ENCODE data around the gene GARNL3.

GARNL3 gene

DNA sequence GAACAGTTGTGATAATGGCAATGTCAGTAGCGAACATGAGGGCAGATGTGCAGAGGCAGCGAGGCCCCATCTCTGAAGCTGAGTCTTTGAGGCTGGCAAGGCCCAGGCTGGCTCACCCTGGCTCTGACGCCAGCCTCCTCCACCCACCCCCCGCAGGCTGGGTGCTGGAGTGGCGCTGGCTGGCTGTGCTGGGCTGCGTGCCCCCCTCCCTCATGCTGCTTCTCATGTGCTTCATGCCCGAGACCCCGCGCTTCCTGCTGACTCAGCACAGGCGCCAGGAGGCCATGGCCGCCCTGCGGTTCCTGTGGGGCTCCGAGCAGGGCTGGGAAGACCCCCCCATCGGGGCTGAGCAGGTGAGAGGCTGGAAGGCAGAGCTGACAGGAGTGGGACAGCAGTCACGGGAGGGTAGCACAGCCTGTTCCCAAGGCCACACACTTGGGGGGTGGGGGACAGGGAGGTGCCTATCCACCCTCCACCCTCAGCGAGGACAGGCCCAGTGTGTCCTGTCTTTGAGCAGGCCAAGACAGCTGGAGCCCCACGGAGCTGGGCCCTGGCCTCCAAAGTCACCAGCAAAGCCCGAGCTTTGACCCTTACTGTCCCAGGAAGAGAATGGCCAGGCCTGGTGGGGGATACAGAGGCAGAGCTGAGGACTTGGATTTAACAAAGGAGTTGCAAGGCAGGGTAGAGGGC, 138.0 kb downstream of the GARNL3 start:
- POLR2A ChIA-PET = no interaction called here
- TF ChIP-seq, protein P1, sequence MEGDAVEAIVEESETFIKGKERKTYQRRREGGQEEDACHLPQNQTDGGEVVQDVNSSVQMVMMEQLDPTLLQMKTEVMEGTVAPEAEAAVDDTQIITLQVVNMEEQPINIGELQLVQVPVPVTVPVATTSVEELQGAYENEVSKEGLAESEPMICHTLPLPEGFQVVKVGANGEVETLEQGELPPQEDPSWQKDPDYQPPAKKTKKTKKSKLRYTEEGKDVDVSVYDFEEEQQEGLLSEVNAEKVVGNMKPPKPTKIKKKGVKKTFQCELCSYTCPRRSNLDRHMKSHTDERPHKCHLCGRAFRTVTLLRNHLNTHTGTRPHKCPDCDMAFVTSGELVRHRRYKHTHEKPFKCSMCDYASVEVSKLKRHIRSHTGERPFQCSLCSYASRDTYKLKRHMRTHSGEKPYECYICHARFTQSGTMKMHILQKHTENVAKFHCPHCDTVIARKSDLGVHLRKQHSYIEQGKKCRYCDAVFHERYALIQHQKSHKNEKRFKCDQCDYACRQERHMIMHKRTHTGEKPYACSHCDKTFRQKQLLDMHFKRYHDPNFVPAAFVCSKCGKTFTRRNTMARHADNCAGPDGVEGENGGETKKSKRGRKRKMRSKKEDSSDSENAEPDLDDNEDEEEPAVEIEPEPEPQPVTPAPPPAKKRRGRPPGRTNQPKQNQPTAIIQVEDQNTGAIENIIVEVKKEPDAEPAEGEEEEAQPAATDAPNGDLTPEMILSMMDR (IDR thresholded peaks at IDR 0.05; ENCODE audit: insufficient read depth, low read length, missing control alignments) = no peak
- DNase-seq (ENCODE audit: low read depth, low spot score) = no peak
- no peak overlapping the region for H3K4me3 ChIP-seq (ENCODE audit: low read depth, low read length)
- CTCF ChIA-PET = no interaction called here

DNA sequence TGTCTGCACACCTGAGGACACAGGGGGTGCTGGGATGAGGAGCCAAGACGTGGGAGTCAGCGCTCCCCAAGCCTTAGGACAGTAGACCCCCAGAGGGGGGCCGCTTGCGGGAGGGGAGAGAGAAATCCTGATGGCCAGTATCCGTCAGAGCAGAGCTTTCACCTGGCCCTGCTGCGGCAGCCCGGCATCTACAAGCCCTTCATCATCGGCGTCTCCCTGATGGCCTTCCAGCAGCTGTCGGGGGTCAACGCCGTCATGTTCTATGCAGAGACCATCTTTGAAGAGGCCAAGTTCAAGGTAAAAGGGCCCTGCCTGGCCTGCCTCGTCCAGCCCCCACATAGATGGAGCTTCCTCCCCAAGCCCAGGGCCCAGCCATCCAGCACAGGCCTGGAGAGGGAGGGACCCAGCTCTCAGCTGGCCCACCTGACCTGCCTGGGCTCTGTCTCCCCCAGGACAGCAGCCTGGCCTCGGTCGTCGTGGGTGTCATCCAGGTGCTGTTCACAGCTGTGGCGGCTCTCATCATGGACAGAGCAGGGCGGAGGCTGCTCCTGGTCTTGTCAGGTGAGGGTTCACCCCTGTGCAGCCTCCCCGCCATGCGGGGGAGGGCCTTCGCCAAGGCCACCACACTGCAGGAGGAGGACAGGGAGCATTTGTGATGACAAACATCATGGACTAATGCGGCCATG, 139.1 kb downstream of the GARNL3 start:
- no peak overlapping the region for H3K4me3 ChIP-seq (ENCODE audit: low read depth, low read length)
- TF ChIP-seq, protein P1 (IDR thresholded peaks at IDR 0.05; ENCODE audit: insufficient read depth, low read length, missing control alignments) = no peak
- CTCF ChIA-PET = no interaction called here
- POLR2A ChIA-PET = no interaction called here
- no peak for DNase-seq (ENCODE audit: low read depth, low spot score)

DNA sequence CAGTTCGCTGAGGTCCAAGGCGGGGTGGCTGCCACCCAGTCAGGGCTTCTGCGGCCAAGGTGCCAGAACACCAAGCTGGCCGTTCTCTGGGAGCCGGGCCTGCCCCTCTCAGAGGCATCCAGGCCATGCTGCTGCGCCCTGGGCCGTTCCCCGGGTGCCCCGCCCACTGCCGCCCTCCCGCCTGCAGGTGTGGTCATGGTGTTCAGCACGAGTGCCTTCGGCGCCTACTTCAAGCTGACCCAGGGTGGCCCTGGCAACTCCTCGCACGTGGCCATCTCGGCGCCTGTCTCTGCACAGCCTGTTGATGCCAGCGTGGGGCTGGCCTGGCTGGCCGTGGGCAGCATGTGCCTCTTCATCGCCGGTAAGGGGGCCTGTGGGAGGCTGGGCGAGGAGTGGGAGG, 140.1 kb downstream of the GARNL3 start:
- no peak for DNase-seq (ENCODE audit: low read depth, low spot score)
- no peak overlapping the region for H3K4me3 ChIP-seq (ENCODE audit: low read depth, low read length)
- ChIA-PET POLR2A (no interaction called here), CTCF (no interaction called here)
- TF ChIP-seq, protein P1 (IDR thresholded peaks at IDR 0.05; ENCODE audit: insufficient read depth, low read length, missing control alignments) = no peak

DNA sequence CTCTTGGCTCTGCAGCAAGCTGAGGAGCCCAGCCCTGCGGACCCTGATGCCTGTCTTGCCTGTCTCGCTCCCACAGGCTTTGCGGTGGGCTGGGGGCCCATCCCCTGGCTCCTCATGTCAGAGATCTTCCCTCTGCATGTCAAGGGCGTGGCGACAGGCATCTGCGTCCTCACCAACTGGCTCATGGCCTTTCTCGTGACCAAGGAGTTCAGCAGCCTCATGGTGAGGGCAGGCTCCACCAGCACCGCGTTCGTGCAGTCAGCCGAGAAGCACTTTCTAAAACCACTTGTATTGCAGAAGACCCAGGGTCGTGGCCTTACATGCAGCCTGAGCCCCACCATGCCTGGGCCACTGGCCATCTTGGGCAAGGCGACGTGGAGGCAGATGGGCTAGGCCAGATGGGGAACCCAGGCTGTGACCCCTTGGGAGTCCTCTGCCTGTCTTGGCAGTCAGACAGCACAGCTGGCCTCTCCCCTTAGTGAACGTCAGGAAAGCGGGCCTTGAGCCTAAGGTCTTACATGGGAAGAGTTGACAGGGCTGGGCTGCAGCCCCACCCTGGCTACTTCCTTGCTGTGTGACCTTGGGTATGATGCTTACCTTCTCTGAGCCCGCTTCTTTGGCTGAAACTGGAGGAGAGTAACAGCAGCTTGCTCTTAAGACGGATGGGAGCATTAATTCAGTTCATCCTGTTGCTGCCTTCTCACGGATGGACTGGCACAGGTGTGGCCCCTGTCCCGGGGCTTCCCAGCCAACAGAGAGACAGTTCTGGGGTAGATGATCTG, 141.0 kb downstream of the GARNL3 start:
- DNase-seq (ENCODE audit: low read depth, low spot score) = no peak
- POLR2A ChIA-PET = no interaction called here
- CTCF ChIA-PET = no interaction called here

DNA sequence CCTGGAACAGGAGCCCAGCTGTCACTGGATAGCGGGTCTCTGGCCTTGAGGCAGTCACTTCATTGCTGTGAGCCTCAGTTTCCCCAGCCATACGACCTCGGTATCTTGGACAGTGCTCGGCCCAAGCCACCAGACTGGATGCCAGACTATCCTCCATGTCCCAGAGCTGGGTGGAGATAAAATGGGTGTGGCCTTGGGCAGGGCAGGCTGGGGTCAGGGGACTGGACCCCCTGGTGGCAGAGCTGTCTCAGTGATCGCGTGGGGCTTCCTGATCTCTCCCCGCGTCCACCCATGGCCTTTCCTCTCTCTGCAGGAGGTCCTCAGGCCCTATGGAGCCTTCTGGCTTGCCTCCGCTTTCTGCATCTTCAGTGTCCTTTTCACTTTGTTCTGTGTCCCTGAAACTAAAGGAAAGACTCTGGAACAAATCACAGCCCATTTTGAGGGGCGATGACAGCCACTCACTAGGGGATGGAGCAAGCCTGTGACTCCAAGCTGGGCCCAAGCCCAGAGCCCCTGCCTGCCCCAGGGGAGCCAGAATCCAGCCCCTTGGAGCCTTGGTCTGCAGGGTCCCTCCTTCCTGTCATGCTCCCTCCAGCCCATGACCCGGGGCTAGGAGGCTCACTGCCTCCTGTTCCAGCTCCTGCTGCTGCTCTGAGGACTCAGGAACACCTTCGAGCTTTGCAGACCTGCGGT, 142.4 kb downstream of the GARNL3 start:
- no peak overlapping the region for H3K4me3 ChIP-seq (ENCODE audit: low read depth, low read length)
- ChIA-PET POLR2A (no interaction called here), CTCF (interaction anchor here (0.8 kb wide), 2 partner anchors 9 to 10 kb away, joined by 3 to 4 read pairs; partner anchors contain the start of gene SLC2A8)
- TF ChIP-seq, protein P1 (IDR thresholded peaks at IDR 0.05; ENCODE audit: insufficient read depth, low read length, missing control alignments) = no peak
- no peak for DNase-seq (ENCODE audit: low read depth, low spot score)

More for the DNA sequence above, 141.0 kb downstream of the GARNL3 start:
- TF ChIP-seq, protein P1 (IDR thresholded peaks at IDR 0.05; ENCODE audit: insufficient read depth, low read length, missing control alignments) = no peak
- H3K4me3 ChIP-seq (ENCODE audit: low read depth, low read length) = no peak overlapping the region
